Esophagus (tissue), 2 donors: ENCODE measurements around the gene TMEM18. TPM values are rescaled to one million over a fixed set of nuclear protein-coding genes. Genes with fewer than 3 reads are reported as not detected.

Experiments used
- H3K27ac ChIP-seq, 2 donors: one replicate each; pipeline ENCODE4 v1.5.1; 2013; ENCODE audit warnings: low read depth in 2 of 2, mild to moderate bottlenecking in 2 of 2, inconsistent platforms in 1 of 2, low read length in 1 of 2, moderate library complexity in 1 of 2
- H3K27me3 ChIP-seq, 2 donors: one replicate each; pipeline ENCODE4 v1.6.1; 2013; ENCODE audit warnings: low read length in 2 of 2, control low read depth in 1 of 2, mild to moderate bottlenecking in 1 of 2; ENCODE audit not compliant: insufficient read depth in 2 of 2, control insufficient read depth in 1 of 2
- H3K36me3 ChIP-seq, 2 donors: one replicate each; pipeline ENCODE4 v1.6.1; 2013; ENCODE audit warnings: low read length in 1 of 2; ENCODE audit not compliant: control insufficient read depth in 2 of 2, insufficient read depth in 2 of 2
- H3K4me1 ChIP-seq, 2 donors: one replicate each; pipeline ENCODE4 v1.6.1; 2013; ENCODE audit warnings: low read length in 1 of 2; ENCODE audit not compliant: control insufficient read depth in 2 of 2, insufficient read depth in 2 of 2
- H3K4me3 ChIP-seq, 2 donors: one replicate each; pipeline ENCODE4 v1.5.1; 2013; ENCODE audit warnings: low read length in 2 of 2, mild to moderate bottlenecking in 2 of 2, low read depth in 1 of 2, moderate library complexity in 1 of 2
- H3K9me3 ChIP-seq, 2 donors: one replicate each; pipeline ENCODE4 v1.6.1; 2013; ENCODE audit warnings: mild to moderate bottlenecking in 2 of 2, low read depth in 1 of 2, low read length in 1 of 2, moderate library complexity in 1 of 2; ENCODE audit not compliant: control insufficient read depth in 2 of 2, insufficient read depth in 1 of 2
- WGBS, 2 donors: extraction: QIAGEN DNeasy Blood & Tissue Kit; methylation state at CpG; one replicate each; pipeline ENCODE4 v1.1.7; 2013; 5-methylcytosine and 5-hydroxymethylcytosine counted together
- polyA plus RNA-seq, 2 donors: library from polyadenylated mRNA; stranded (reverse); fragments of 200-250 nt; gene quantifications; one replicate each; pipeline ENCODE4 v1.2.3, GENCODE V29; 2013
- donor health status: healthy with polysubstance abuse.
- donor health status: Bipolar disorder and iron deficiency.

TMEM18 gene
- polyA plus RNA-seq, 2 donors, result 20.5 to 21.6 TPM

- H3K9me3 ChIP-seq, result peaks cover 0 to 5% of the 10 kb centered on the region in 2 donors
- H3K4me1 ChIP-seq, result peaks cover 3 to 5% of the 10 kb centered on the region in 2 donors
- no peak overlapping the region for H3K4me3 ChIP-seq
- H3K27me3 ChIP-seq, result no peaks in the 10 kb centered on the region
- no peaks in the 10 kb centered on the region for H3K36me3 ChIP-seq
- WGBS, 2 donors, result 41 to 65% methylated on average over 9 of the region's 9 CpGs
- H3K27ac ChIP-seq, result no peak overlapping the region
Observed at GRCh38 chr2:641164-641871, 35.9 kb downstream of the TMEM18 start.

DNA sequence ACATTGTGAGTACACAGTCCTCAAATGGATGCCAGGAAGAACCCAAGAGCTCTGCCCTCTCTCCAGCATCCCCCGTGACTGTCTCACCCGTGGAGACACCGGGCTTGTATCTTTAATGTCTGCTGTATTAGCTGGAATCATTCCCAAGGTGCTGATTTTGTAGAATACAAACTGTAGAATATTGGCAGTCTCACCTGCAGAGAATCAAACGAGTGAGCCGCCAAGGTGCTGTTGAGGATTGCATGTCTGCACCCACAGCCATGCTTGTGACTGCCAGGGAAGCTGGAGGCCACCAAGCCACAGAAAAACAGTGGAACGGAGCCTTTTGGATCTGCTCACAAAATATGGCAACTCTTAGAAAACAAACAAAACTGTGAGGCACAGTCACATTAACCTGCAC lies 37.5 kb downstream of the TMEM18 start:
- Histone ChIP-seq H3K4me3 (no peak overlapping the region), H3K4me1 (peaks cover 3 to 11% of the 10 kb centered on the region in 2 donors), H3K27ac (no peak overlapping the region), H3K36me3 (no peaks in the 10 kb centered on the region), H3K9me3 (peaks cover 0 to 6% of the 10 kb centered on the region in 2 donors), H3K27me3 (no peaks in the 10 kb centered on the region)
- 72 to 84% methylated on average over 6 of the region's 6 CpGs for WGBS, 2 donors

GRCh38 chr2:637804-638203 lies 39.4 kb downstream of the TMEM18 start:
- 64 to 71% methylated on average over 7 of the region's 7 CpGs for WGBS, 2 donors
- Histone ChIP-seq H3K36me3 (no peaks in the 10 kb centered on the region), H3K4me3 (no peak overlapping the region), H3K9me3 (peaks cover 0 to 6% of the 10 kb centered on the region in 2 donors), H3K27ac (no peak overlapping the region), H3K4me1 (peaks cover 3 to 12% of the 10 kb centered on the region in 2 donors), H3K27me3 (no peaks in the 10 kb centered on the region)

DNA sequence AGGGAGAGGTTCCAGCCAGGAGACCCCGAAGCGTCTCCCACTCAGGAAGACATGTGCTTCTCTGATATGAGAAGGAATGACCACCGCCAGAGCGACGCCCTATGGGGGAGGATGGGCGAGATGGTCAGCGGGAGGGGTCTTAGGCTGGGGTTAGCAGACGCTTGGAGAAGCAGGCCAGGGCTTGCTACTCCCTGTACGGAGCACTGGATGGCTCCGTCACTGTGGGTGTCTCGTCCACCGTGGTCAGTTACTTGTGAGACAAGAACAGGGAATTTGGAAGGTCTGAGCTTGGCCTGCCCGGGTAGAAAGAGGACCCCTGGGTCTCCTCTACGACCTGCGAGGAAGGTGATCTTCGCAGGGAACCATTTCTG lies 39.8 kb downstream of the TMEM18 start:
- H3K4me1 ChIP-seq, result peaks cover 3 to 12% of the 10 kb centered on the region in 2 donors
- no peaks in the 10 kb centered on the region for H3K36me3 ChIP-seq
- H3K4me3 ChIP-seq, result no peak overlapping the region
- peaks cover 0 to 6% of the 10 kb centered on the region in 2 donors for H3K9me3 ChIP-seq
- no peak overlapping the region for H3K27ac ChIP-seq
- WGBS, 2 donors, result 60 to 68% methylated on average over 16 of the region's 16 CpGs
- no peaks in the 10 kb centered on the region for H3K27me3 ChIP-seq

DNA sequence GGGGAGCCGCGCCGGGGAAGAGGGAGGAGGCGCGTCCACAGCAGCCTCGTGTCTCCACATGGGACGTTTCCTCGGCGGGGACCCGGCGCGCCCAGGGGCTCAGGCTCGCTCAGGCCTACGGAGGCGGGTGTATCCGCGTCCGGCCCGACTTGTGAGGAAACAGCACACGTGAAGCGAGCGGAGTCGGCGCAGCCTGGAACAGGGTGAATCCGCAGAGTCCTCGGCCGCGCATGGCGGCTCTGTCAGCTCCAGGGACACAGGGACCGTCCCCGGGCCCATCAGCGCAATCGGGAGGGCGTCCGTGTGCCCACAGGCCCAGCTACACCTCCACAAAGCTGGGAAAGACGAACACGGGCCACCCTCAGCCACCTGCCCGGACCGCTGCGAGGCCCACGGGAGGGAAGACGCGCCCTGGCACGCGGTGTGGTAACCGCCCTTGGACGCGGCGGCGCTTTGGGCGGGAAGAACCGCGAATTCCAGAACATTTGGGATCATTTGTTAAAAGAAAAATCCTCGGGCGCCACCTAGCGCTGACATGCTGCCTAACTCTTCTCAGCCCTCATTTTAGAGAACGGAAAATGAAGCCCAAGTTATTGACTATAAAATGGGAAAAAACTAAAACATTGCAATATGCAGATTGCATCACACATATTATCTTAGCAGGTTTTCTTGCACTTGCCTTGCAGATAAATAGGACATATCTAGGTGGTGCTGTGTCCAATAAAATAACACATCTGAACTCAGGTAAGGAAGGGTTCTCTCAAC lies 40.4 kb downstream of the TMEM18 start:
- peak overlapping the region in 1 of 2 donors; percentile 37 for H3K27ac ChIP-seq
- no peaks in the 10 kb centered on the region for H3K27me3 ChIP-seq
- peaks cover 3 to 12% of the 10 kb centered on the region in 2 donors for H3K4me1 ChIP-seq
- 23 to 25% methylated on average over 55 to 57 of the region's 57 CpGs for WGBS, 2 donors
- peaks cover 0 to 6% of the 10 kb centered on the region in 2 donors for H3K9me3 ChIP-seq
- H3K4me3 ChIP-seq, result peak overlapping the region in 1 of 2 donors; percentile 15
- H3K36me3 ChIP-seq, result no peaks in the 10 kb centered on the region

DNA sequence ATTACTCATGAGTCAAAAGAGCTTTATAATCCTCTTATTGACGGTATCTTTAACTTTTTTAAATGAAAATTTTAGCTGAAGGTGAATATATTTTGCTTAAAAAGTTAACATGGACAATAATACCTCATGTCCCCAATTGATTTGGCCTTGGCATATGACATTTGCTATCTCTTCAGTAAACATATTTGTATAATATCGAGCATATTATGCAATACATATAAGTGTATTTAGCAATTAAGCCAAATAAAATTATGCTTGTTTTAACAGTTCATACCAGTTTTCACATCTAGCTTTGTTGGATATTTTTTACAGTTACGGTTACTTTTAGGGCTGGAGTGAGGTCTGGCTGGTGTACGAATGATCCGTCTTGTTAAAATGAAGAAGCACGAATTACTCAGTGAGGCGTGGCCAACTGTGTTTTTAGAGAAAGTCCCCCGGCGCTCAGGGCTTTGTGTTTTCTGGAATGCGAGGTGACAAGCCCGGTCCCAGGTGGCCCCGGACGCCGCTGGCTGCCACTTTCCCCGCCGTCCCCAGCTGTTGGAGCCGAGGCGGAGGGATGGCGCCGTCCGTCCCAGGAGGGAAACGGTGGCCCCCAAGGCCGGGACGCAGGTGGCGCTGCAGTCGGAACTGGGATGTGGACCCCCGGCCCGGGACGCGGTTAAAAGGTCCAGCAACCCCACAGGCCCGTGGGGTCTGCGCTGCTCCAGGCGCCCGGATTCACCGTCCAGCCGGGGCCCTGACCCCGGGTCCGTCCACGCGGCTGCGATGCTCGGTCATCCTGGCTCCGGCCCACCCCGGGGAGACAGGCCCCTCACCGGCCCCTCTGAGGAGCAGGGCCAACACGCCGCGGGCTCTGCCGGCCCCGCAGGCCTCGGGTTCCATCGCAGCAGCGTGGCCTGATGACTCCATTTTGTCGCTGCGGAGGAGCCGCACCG lies 41.3 kb downstream of the TMEM18 start:
- no peaks in the 10 kb centered on the region for H3K27me3 ChIP-seq
- 77 to 81% methylated on average over 57 of the region's 57 CpGs for whole genome bisulfite sequencing, 2 donors
- H3K4me3 ChIP-seq, result no peak overlapping the region
- H3K4me1 ChIP-seq, result peaks cover 3 to 12% of the 10 kb centered on the region in 2 donors
- H3K36me3 ChIP-seq, result no peaks in the 10 kb centered on the region
- H3K27ac ChIP-seq, result peak overlapping the region in 1 of 2 donors; percentile 22
- peaks cover 0 to 6% of the 10 kb centered on the region in 2 donors for H3K9me3 ChIP-seq

DNA sequence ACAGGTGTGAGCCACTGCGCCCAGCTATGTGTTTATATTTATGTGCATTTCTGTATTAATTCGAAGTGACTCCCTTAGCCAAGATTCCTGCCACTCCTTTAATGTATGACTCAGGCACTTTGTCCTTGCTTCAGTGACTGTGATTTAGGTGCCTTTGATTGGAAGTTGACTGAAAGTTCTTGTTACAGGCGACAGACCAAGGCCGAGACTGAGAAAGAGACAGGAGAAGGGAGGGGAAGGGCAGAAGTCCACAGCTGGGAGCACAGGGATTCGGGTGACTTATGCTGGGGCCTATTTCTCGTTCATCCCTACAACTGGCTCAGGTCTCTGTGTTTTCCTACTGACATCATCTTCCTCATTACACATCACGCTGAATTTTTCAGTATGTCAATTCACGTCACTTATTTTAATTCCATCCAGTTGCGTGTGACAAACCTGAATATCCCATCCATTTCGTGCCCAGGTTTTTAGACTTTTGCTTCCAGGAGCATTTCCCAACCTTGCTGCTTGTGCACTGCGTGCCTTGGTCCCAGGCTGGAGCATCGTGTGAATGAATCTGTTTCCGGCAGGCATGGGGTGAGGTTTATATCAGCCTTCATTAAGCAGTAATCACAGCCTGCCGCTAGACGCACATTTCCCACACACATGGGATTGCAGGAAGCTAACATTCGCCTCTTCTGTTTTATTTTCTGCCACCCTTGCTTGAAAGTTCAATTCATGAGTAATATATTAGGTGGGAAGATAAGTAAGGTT lies 42.4 kb downstream of the TMEM18 start:
- WGBS, 2 donors, result 54 to 58% methylated on average over 16 of the region's 16 CpGs
- H3K27ac ChIP-seq, result peak overlapping the region; percentile 46 to 88
- H3K27me3 ChIP-seq, result no peaks in the 10 kb centered on the region
- peaks cover 0 to 6% of the 10 kb centered on the region in 2 donors for H3K9me3 ChIP-seq
- peaks cover 3 to 12% of the 10 kb centered on the region in 2 donors for H3K4me1 ChIP-seq
- H3K4me3 ChIP-seq, result no peak overlapping the region
- H3K36me3 ChIP-seq, result no peaks in the 10 kb centered on the region

DNA sequence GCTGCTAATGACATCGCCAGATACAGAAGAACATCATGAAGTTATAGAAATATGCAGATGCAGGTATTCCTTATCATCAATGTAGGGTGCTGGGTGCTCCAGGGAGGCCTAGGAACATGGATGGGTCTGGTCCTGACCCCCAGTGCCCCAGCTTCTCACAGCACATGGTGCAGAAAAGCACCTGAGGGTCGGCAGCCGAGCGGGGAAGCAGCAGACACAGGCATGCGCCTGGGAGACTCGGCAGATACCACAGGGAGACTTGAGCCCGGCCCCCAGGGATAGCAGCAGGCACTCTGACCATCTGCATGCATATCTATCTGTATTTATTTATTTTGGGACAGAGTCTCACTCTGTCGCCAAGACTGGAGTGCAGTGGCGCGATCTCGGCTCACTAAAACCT lies 43.2 kb downstream of the TMEM18 start:
- no peak overlapping the region for H3K4me3 ChIP-seq
- H3K36me3 ChIP-seq, result no peaks in the 10 kb centered on the region
- H3K27me3 ChIP-seq, result no peaks in the 10 kb centered on the region
- peaks cover 0 to 6% of the 10 kb centered on the region in 2 donors for H3K9me3 ChIP-seq
- peaks cover 3 to 12% of the 10 kb centered on the region in 2 donors for H3K4me1 ChIP-seq
- H3K27ac ChIP-seq, result peak overlapping the region; percentile 33 to 34
- 74 to 84% methylated on average over 11 of the region's 11 CpGs for WGBS, 2 donors
